IMR-90 (cell line): ENCODE measurements around the gene LETM1. TPM values are rescaled to one million over a fixed set of nuclear protein-coding genes. Genes with fewer than 3 reads are reported as not detected.
A peak's percentile ranks its signal among the peaks of the same experiment; 100 is the strongest.

Experiments
- ATAC-seq: fragments of 200-7000 bp; cut with Tn5 transposase; 2 replicates; pipeline ENCODE4 v1.9.1; 2020; ENCODE audit warnings: low read depth, mild to moderate bottlenecking, moderate library complexity
- BruUV-seq: library from RNA; stranded (reverse); fragments of 400-500 nt; replicated peaks from 2 replicates; lab custom pipeline; 2021; lab: Mats Ljungman, UMichigan
- CTCF ChIA-PET: fragments of 300-600 bp; formaldehyde crosslinking; extraction: SDS; loops from one replicate; lab custom pipeline; 2021; ENCODE audit warnings: antibody characterized with exemption; lab: Yijun Ruan, JAX
- POLR2A ChIA-PET: fragments of 300-600 bp; sonication (Branson Sonifier 250); formaldehyde crosslinking; loops from one replicate; lab custom pipeline; 2022; ENCODE audit warnings: antibody characterized with exemption; ENCODE audit not compliant: unreplicated experiment; lab: Charles Lee
- DNase-seq: peaks from one replicate; pipeline ENCODE4 v3.0.0; 2013
- H2AFZ ChIP-seq: replicated peaks from 2 replicates; pipeline ENCODE3; 2013; ENCODE audit warnings: low read length, mild to moderate bottlenecking; ENCODE audit not compliant: poor library complexity
- H2AK5ac ChIP-seq: 2 replicates; pipeline ENCODE4 v1.6.1; 2013; ENCODE audit warnings: low read depth, low read length, inconsistent platforms
- H2AK9ac ChIP-seq: replicated peaks from 2 replicates; pipeline ENCODE3; 2013; ENCODE audit warnings: mild to moderate bottlenecking, low read depth, low read length, moderate library complexity; ENCODE audit not compliant: poor library complexity
- H2BK120ac ChIP-seq: 2 replicates; pipeline ENCODE4 v1.6.1; 2013; ENCODE audit warnings: low read depth, low read length, inconsistent platforms
- H2BK15ac ChIP-seq: 3 replicates; pipeline ENCODE4 v1.6.1; 2013; ENCODE audit warnings: low read depth, low read length, inconsistent platforms
- H2BK20ac ChIP-seq: 2 replicates; pipeline ENCODE4 v1.6.1; 2013; ENCODE audit warnings: low read depth, mild to moderate bottlenecking, inconsistent platforms, low read length, moderate library complexity
- H2BK5ac ChIP-seq: 2 replicates; pipeline ENCODE4 v1.6.1; 2013; ENCODE audit warnings: mild to moderate bottlenecking, low read depth, low read length, inconsistent platforms; ENCODE audit not compliant: poor library complexity, severe bottlenecking
- H3K14ac ChIP-seq: replicated peaks from 2 replicates; pipeline ENCODE4 v1.6.1; 2013; ENCODE audit warnings: low read depth, low read length, inconsistent platforms
- H3K18ac ChIP-seq: 2 replicates; pipeline ENCODE4 v1.6.1; 2013; ENCODE audit warnings: low read depth, low read length, control low read depth
- H3K23ac ChIP-seq: 2 replicates; pipeline ENCODE4 v1.6.1; 2013; ENCODE audit warnings: low read depth, low read length, inconsistent platforms
- H3K27ac ChIP-seq: 2 replicates; pipeline ENCODE4 v1.5.1; 2013; ENCODE audit warnings: mild to moderate bottlenecking, control low read depth, low read length; ENCODE audit not compliant: insufficient read depth
- H3K27me3 ChIP-seq: 2 replicates; pipeline ENCODE4 v1.6.1; 2013; ENCODE audit warnings: low read length; ENCODE audit not compliant: control insufficient read depth, insufficient read depth
- H3K36me3 ChIP-seq: 2 replicates; pipeline ENCODE4 v1.6.1; 2013; ENCODE audit warnings: low read length, mixed read lengths; ENCODE audit not compliant: control insufficient read depth, insufficient read depth
- H3K4ac ChIP-seq: 2 replicates; pipeline ENCODE4 v1.6.1; 2013; ENCODE audit warnings: low read depth, low read length, inconsistent platforms
- H3K4me1 ChIP-seq: 2 replicates; pipeline ENCODE4 v1.6.1; 2013; ENCODE audit warnings: low read length, mixed read lengths; ENCODE audit not compliant: control insufficient read depth, insufficient read depth
- H3K4me2 ChIP-seq: 2 replicates; pipeline ENCODE4 v1.6.1; 2013; ENCODE audit warnings: low read depth, mild to moderate bottlenecking, control low read depth, low read length, moderate library complexity
- H3K4me3 ChIP-seq: 2 replicates; pipeline ENCODE4 v1.5.1; 2013; ENCODE audit warnings: low read depth, mild to moderate bottlenecking, control low read depth, low read length, moderate library complexity; ENCODE audit not compliant: insufficient read depth
- H3K56ac ChIP-seq: 2 replicates; pipeline ENCODE4 v1.6.1; 2013; ENCODE audit warnings: low read length, inconsistent platforms; ENCODE audit not compliant: insufficient read depth; ENCODE audit errors: extremely low read depth
- H3K79me1 ChIP-seq, 2 experiments: 2 replicates each; pipeline ENCODE4 v1.6.1; 2013; ENCODE audit warnings: low read length in 2 of 2, inconsistent platforms in 1 of 2, low read depth in 1 of 2
- H3K9ac ChIP-seq: 2 replicates; pipeline ENCODE4 v1.6.1; 2013; ENCODE audit warnings: low read depth, low read length, control low read depth
- H3K9me1 ChIP-seq: 2 replicates; pipeline ENCODE4 v1.6.1; 2013; ENCODE audit warnings: low read length, inconsistent platforms; ENCODE audit not compliant: insufficient read depth
- H3K9me3 ChIP-seq: 2 replicates; pipeline ENCODE4 v1.6.1; 2013; ENCODE audit warnings: low read length; ENCODE audit not compliant: control insufficient read depth, insufficient read depth
- H4K20me1 ChIP-seq: 2 replicates; pipeline ENCODE4 v1.6.1; 2013; ENCODE audit warnings: low read length, inconsistent platforms; ENCODE audit not compliant: insufficient read depth
- H4K5ac ChIP-seq: 2 replicates; pipeline ENCODE4 v1.6.1; 2013; ENCODE audit warnings: mild to moderate bottlenecking, low read depth, low read length, control low read depth
- H4K8ac ChIP-seq, 2 experiments: 2 replicates each; pipeline ENCODE4 v1.6.1; 2013; ENCODE audit warnings: low read depth in 2 of 2, low read length in 2 of 2, control low read depth in 1 of 2, inconsistent platforms in 1 of 2
- H4K91ac ChIP-seq: 2 replicates; pipeline ENCODE4 v1.6.1; 2013; ENCODE audit warnings: low read depth, low read length, inconsistent platforms; ENCODE audit not compliant: insufficient read depth
- BHLHE40 ChIP-seq: fragments of 150-350 bp; IDR thresholded peaks from 2 replicates; pipeline ENCODE4 v1.6.1; 2016; ENCODE audit warnings: mild to moderate bottlenecking, low read depth, low read length
- CHD1 ChIP-seq: IDR thresholded peaks from 2 replicates; pipeline ENCODE4 v1.6.1; 2012; ENCODE audit warnings: low read depth, low read length, improper control_type of control experiment
- ELK1 ChIP-seq: fragments of 150-350 bp; IDR thresholded peaks from 2 replicates; pipeline ENCODE4 v1.6.1; 2016; ENCODE audit warnings: low read depth, mild to moderate bottlenecking, low read length, moderate library complexity, borderline replicate concordance
- FOS ChIP-seq: fragments of 150-350 bp; IDR thresholded peaks from 2 replicates; pipeline ENCODE4 v1.6.1; 2016; ENCODE audit warnings: low read depth, low read length
- MAFK ChIP-seq: IDR thresholded peaks from 2 replicates; pipeline ENCODE4 v1.6.1; 2012; ENCODE audit warnings: low read depth, low read length, improper control_type of control experiment
- MAZ ChIP-seq: IDR thresholded peaks from 2 replicates; pipeline ENCODE4 v1.6.1; 2012; ENCODE audit warnings: low read depth, mild to moderate bottlenecking, low read length, improper control_type of control experiment, moderate library complexity, borderline replicate concordance
- MXI1 ChIP-seq: IDR thresholded peaks from 2 replicates; pipeline ENCODE4 v1.6.1; 2012; ENCODE audit warnings: low read depth, mild to moderate bottlenecking, low read length, moderate library complexity, borderline replicate concordance
- POLR2A ChIP-seq: IDR thresholded peaks from 2 replicates; pipeline ENCODE4 v1.6.1; 2012; ENCODE audit warnings: mild to moderate bottlenecking, low read depth, low read length
- RCOR1 ChIP-seq: IDR thresholded peaks from 2 replicates; pipeline ENCODE4 v1.6.1; 2012; ENCODE audit warnings: mild to moderate bottlenecking, low read length, improper control_type of control experiment; ENCODE audit not compliant: insufficient replicate concordance
- RFX5 ChIP-seq: IDR thresholded peaks from 2 replicates; pipeline ENCODE4 v1.8.0; 2012; ENCODE audit warnings: low read depth, mild to moderate bottlenecking, low read length, moderate library complexity
- USF2 ChIP-seq: fragments of 150-350 bp; IDR thresholded peaks from 2 replicates; pipeline ENCODE4 v1.6.1; 2017; ENCODE audit warnings: mild to moderate bottlenecking, antibody characterized with exemption, low read length, low read depth
- WGBS, 2 experiments: methylation state at CpG; one replicate each; pipeline versions ENCODE4 v1.1.5 to v1.1.7; 2013; ENCODE audit warnings: missing lambda C conversion rate in 2 of 2; ENCODE audit not compliant: insufficient read length in 1 of 2; ENCODE audit errors: extremely low coverage in 2 of 2; 5-methylcytosine and 5-hydroxymethylcytosine counted together
- dilution Hi-C: fragments of 300-500 bp; cut with HindIII; formaldehyde crosslinking; loops from one replicate; pipeline ENCODE4 v1.14.3; 2018; ENCODE audit warnings: low sequenced_read_pairs; ENCODE audit not compliant: unreplicated experiment
- in situ Hi-C: fragments of 300-500 bp; cut with MboI; formaldehyde crosslinking; loops from 3 replicates; pipeline ENCODE4 v1.14.3; 2019; ENCODE audit warnings: low sequenced_read_pairs, inconsistent platforms, mixed read lengths
- intact Hi-C: fragments of 100-400 bp; cut with micrococcal nuclease; formaldehyde crosslinking; loops from 2 replicates; pipeline ENCODE4 v1.10.0; 2022
- polyA plus RNA-seq, 3 experiments: library from polyadenylated mRNA; depleted of rRNA; stranded (reverse); fragments of >200 nt; gene quantifications; 2 replicates each; pipeline ENCODE4 v1.2.3, GENCODE V29; 2012; ENCODE audit warnings: low replicate concordance in 1 of 3
- total RNA-seq: library from RNA; depleted of rRNA; stranded (reverse); fragments of >200 nt; gene quantifications from 2 replicates; pipeline ENCODE4 v1.2.3, GENCODE V29; 2012

LETM1 gene
- total and polyA plus RNA-seq, 2 of the 4 experiments (the other 2 are of a cell fraction), result 25.0 to 49.3 TPM

- Histone ChIP-seq H3K36me3 (no peaks in the 10 kb centered on the region), H3K4me1 (peaks cover 2% of the 10 kb centered on the region; the same call in 1 of the 2 replicates), H3K27ac (no peak overlapping the region), H3K27me3 (peaks cover 54% of the 10 kb centered on the region), H4K20me1 (peaks cover 6% of the 10 kb centered on the region), H3K14ac (no peak overlapping the region), H3K18ac (no peak overlapping the region), H3K56ac (no peak overlapping the region), H2AFZ (peak overlapping the region; percentile 68), H2BK5ac (no peak overlapping the region), H3K9me1 (no peaks in the 10 kb centered on the region), H2BK15ac (no peak overlapping the region), H3K9ac (no peak overlapping the region), H2AK9ac (no peak overlapping the region), H2AK5ac (no peak overlapping the region), H2BK20ac (no peak overlapping the region), H3K4ac (no peak overlapping the region), H4K8ac (no peak overlapping the region), H3K23ac (no peak overlapping the region), H3K4me2 (no peak overlapping the region), H3K9me3 (no peaks in the 10 kb centered on the region), H3K79me1 (no peaks in the 10 kb centered on the region), H3K4me3 (no peak overlapping the region), H4K91ac (no peak overlapping the region), H2BK120ac (no peak overlapping the region), H4K5ac (no peak overlapping the region)
- intact Hi-C loops, result no loop called here
- 59% methylated on average over 12 of the region's 29 CpGs; no CpG with 5 or more reads in 1 of the 2 experiments for WGBS, 2 experiments
- ChIA-PET POLR2A (no interaction called here), CTCF (no interaction called here)
- BruUV-seq, result no TSS peak
- in situ Hi-C loops, result no loop called here
- dilution Hi-C loops, result no loop called here
- DNase-seq, result no peak
- TF ChIP-seq RFX5 (no peak), MXI1 (no peak), RCOR1 (no peak), USF2 (no peak), MAFK (no peak), POLR2A (no peak), FOS (no peak), MAZ (no peak), BHLHE40 (no peak), ELK1 (no peak), CHD1 (no peak)
- no peak for ATAC-seq
Observed at GRCh38 chr4:1792158-1792831, 63.7 kb downstream of the LETM1 start.
